Nephron (organoid): ENCODE measurements around the gene PKP3.

ENCODE experiments used
- H3K27ac Mint-ChIP-seq, 3 experiments: 2 replicates each; pipeline ENCODE4 v1.8.0; 2020; ENCODE audit warnings: mixed read lengths in 3 of 3, mild to moderate bottlenecking in 2 of 3, moderate library complexity in 1 of 3
- H3K27me3 Mint-ChIP-seq: 2 replicates; pipeline ENCODE4 v1.8.0; 2021; ENCODE audit warnings: low read depth, mild to moderate bottlenecking, moderate library complexity, mixed read lengths
- H3K36me3 Mint-ChIP-seq: 2 replicates; pipeline ENCODE4 v1.8.0; 2020; ENCODE audit warnings: low read depth, mixed read lengths
- H3K4me1 Mint-ChIP-seq: 2 replicates; pipeline ENCODE4 v1.8.0; 2020; ENCODE audit warnings: mixed read lengths
- H3K4me3 Mint-ChIP-seq, 3 experiments: 2 replicates each; pipeline ENCODE4 v1.8.0; 2020; ENCODE audit warnings: mild to moderate bottlenecking in 3 of 3, mixed read lengths in 3 of 3, moderate library complexity in 2 of 3
- H3K9me3 Mint-ChIP-seq: 2 replicates; pipeline ENCODE4 v1.8.0; 2020; ENCODE audit warnings: mixed read lengths
- CTCF ChIP-seq, 3 experiments: fragments of 200-600 bp; sonication (generic); IDR thresholded peaks; one replicate each; pipeline ENCODE4 v1.5.0; 2021; ENCODE audit warnings: antibody characterized with exemption in 3 of 3; ENCODE audit not compliant: unreplicated experiment in 3 of 3

PKP3 gene

DNA sequence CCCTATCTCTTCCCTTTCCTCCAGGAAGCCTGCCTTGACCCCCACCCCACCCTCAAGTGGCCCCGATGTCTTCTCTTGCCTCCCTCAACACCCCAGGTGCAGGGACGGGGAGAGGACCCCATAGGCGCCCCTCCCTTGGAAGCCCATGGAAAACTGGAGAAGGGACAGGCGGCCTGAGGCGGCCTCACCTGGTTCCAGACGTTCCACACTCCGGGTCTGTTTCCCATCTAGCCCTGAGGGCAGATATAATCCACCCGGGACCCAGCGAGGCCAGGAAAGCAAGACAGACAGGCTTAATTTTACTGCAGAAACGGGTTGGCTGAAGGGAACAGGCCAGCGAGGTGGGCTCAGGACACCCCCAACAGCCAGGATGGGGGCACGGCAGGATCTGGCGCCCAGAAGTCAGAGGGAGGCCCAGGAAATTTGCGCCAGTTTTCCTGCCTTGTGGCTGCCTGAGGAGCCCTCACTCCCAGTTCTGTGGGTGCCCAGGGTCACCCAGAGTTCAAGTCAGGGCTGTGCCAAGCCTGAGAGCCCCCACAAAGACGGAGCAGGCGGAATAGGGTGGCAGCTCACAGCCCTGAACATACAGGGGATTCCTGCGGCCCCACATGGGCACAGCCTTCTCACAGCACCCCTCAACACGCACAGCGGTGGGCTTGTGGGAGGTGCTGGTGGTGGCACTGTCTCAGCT, 23.8 kb downstream of the PKP3 start:
- H3K27me3 Mint-ChIP-seq: peaks cover 50% of the 10 kb centered on the region
- H3K4me3 Mint-ChIP-seq: peak overlapping the region; percentile 72 to 80 (median 78)
- H3K9me3 Mint-ChIP-seq: no peaks in the 10 kb centered on the region
- H3K27ac Mint-ChIP-seq: peak overlapping the region in 1 of 3 experiments; percentile 68
- TF ChIP-seq CTCF (IDR thresholded peaks at IDR 0.05; ENCODE audit: unreplicated experiment in 3 of 3): no peak
- peaks cover 5% of the 10 kb centered on the region for H3K4me1 Mint-ChIP-seq
- no peaks in the 10 kb centered on the region for H3K36me3 Mint-ChIP-seq

- Mint-ChIP-seq H3K4me1 (peaks cover 5% of the 10 kb centered on the region), H3K27me3 (peaks cover 51% of the 10 kb centered on the region), H3K4me3 (peak overlapping the region in 1 of 3 experiments; percentile 9), H3K9me3 (no peaks in the 10 kb centered on the region), H3K27ac (no peak overlapping the region), H3K36me3 (no peaks in the 10 kb centered on the region)
- TF ChIP-seq CTCF (IDR thresholded peaks at IDR 0.05; ENCODE audit: unreplicated experiment in 3 of 3): no peak
These were observed 24.6 kb downstream of the PKP3 start for GRCh38 chr11:418343-419247.

DNA sequence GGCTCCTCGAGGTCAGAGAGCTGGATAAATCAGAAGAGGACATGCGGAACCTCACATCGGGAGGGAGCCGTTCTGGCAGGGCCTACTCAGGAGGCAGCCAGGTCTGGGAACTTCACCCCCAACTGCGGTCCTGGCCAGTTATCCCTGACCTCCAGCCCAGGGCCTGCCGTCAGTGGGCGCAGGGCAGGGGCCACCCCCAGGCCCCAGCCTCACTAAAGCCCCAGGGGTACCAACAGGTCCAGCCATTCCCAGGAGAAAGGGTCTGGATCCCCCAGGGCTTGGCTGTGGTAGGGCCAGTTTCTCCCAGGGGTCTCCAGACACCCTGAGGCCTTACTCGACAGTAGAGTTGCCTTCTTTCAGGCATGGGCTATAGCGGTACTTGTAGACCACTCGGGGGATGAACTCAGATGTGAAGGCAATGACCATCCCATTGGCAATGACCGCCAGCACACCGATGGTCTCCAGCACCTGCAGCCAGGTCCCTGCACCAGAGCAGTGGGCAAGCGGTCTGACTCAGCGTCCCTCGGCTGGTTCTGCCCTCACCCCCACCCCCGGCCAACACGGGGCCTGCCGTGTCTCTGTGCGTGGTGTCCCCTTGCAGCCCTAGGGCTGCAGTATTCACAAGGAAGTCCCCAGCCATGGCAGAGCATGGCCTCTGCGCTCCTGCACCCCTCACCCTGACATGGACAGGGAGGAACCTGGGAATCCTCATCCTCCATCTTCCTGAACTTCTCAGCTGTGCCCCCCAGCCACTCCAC, 25.4 kb downstream of the PKP3 start:
- Mint-ChIP-seq H3K9me3 (peaks cover under 1% of the 10 kb centered on the region), H3K4me3 (peak overlapping the region in 1 of 3 experiments; percentile 9), H3K27ac (no peak overlapping the region), H3K36me3 (no peaks in the 10 kb centered on the region), H3K4me1 (peaks cover 5% of the 10 kb centered on the region), H3K27me3 (peaks cover 52% of the 10 kb centered on the region)
- no peak for TF ChIP-seq CTCF (IDR thresholded peaks at IDR 0.05; ENCODE audit: unreplicated experiment in 3 of 3)

GRCh38 chr11:420054-420910, 26.3 kb downstream of the PKP3 start:
- Mint-ChIP-seq H3K9me3 (peaks cover 5% of the 10 kb centered on the region), H3K36me3 (peaks cover 2% of the 10 kb centered on the region), H3K27me3 (peaks cover 50% of the 10 kb centered on the region), H3K4me1 (no peaks in the 10 kb centered on the region), H3K27ac (no peak overlapping the region), H3K4me3 (peak overlapping the region in 1 of 3 experiments; percentile 13)
- TF ChIP-seq CTCF (IDR thresholded peaks at IDR 0.05; ENCODE audit: unreplicated experiment in 3 of 3): no peak

- TF ChIP-seq CTCF (IDR thresholded peaks at IDR 0.05; ENCODE audit: unreplicated experiment in 3 of 3): no peak
- Mint-ChIP-seq H3K4me3 (no peak overlapping the region), H3K4me1 (no peaks in the 10 kb centered on the region), H3K27ac (no peak overlapping the region), H3K36me3 (peaks cover 3% of the 10 kb centered on the region), H3K9me3 (peaks cover 5% of the 10 kb centered on the region), H3K27me3 (peaks cover 45% of the 10 kb centered on the region)
These were observed 26.9 kb downstream of the PKP3 start for GRCh38 chr11:420911-421321.
